Endothelial cell of umbilical vein (primary cell): ENCODE measurements around the gene EIF4E. TPM values are rescaled to one million over a fixed set of nuclear protein-coding genes. Genes with fewer than 3 reads are reported as not detected.

Experiments
- BruUV-seq: library from RNA; stranded (reverse); fragments of 400-500 nt; replicated peaks from 2 replicates; lab custom pipeline; 2021; lab: Mats Ljungman, UMichigan
- CTCF ChIA-PET: fragments of 300-600, 350-600 bp; sonication (Branson Sonifier 250); formaldehyde crosslinking; loops from one replicate; lab custom pipeline; 2021; ENCODE audit warnings: antibody characterized with exemption, inconsistent platforms; lab: Charles Lee
- POLR2A ChIA-PET: fragments of 300-600, 350-600 bp; sonication (Branson Sonifier 250); formaldehyde crosslinking; loops from one replicate; lab custom pipeline; 2021; ENCODE audit warnings: antibody characterized with exemption, inconsistent platforms; lab: Charles Lee
- DNase-seq: peaks from one replicate; pipeline ENCODE4 v3.0.0-alpha.2; 2011; ENCODE audit warnings: low read depth, low spot score
- FAIRE-seq: peaks from 2 replicates; lab custom pipeline; 2011; peaks lifted over from hg19 to GRCh38; lab: Jason Lieb, UNC
- H2AFZ ChIP-seq: 2 replicates; pipeline ENCODE4 v1.6.0; 2012; ENCODE audit warnings: low read depth, low read length, control low read depth, inconsistent platforms
- H3K27ac ChIP-seq: 2 replicates; pipeline ENCODE4 v1.5.1; 2011; ENCODE audit warnings: low read depth, mild to moderate bottlenecking, control low read depth, low read length, moderate library complexity; ENCODE audit not compliant: insufficient read depth
- H3K27me3 ChIP-seq, 2 experiments: 2 replicates each; pipeline versions ENCODE4 v1.6.0 to v1.6.1; 2011; ENCODE audit warnings: low read length in 2 of 2, mixed read lengths in 1 of 2; ENCODE audit not compliant: control insufficient read depth in 2 of 2, insufficient read depth in 2 of 2
- H3K36me3 ChIP-seq, 2 experiments: 2 replicates in 1 of 2; 3 replicates in 1 of 2; pipeline ENCODE4 v1.5.1; 2011; ENCODE audit warnings: low read length in 2 of 2, mild to moderate bottlenecking in 1 of 2, moderate library complexity in 1 of 2; ENCODE audit not compliant: control insufficient read depth in 2 of 2, insufficient read depth in 2 of 2; ENCODE audit errors: extremely low read depth in 1 of 2
- H3K4me1 ChIP-seq: 3 replicates; pipeline ENCODE4 v1.5.1; 2011; ENCODE audit warnings: mild to moderate bottlenecking, low read length; ENCODE audit not compliant: control insufficient read depth, insufficient read depth; ENCODE audit errors: extremely low read depth
- H3K4me2 ChIP-seq: 2 replicates; pipeline ENCODE4 v1.6.1; 2011; ENCODE audit warnings: low read length, control low read depth, mixed read lengths; ENCODE audit not compliant: insufficient read depth
- H3K4me3 ChIP-seq, 3 experiments: fragments of 200-600 bp in 1 of 3; sonication (generic), shearing (Covaris generic) in 1 of 3; replicated peaks in 1 of 3; 2 replicates each; pipeline ENCODE4 v1.5.1; 2011 to 2016; ENCODE audit warnings: control low read depth in 3 of 3, low read length in 3 of 3, mild to moderate bottlenecking in 2 of 3, inconsistent platforms in 1 of 3, low read depth in 1 of 3, moderate library complexity in 1 of 3; ENCODE audit not compliant: insufficient read depth in 1 of 3
- H3K79me2 ChIP-seq: 2 replicates; pipeline ENCODE4 v1.6.0; 2012; ENCODE audit warnings: low read length, inconsistent platforms; ENCODE audit not compliant: control insufficient read depth, insufficient read depth
- H3K9ac ChIP-seq: replicated peaks from 2 replicates; pipeline ENCODE3; 2011; ENCODE audit warnings: low read length, control low read depth; ENCODE audit not compliant: insufficient read depth; ENCODE audit errors: extremely low read depth
- H3K9me1 ChIP-seq: replicated peaks from 3 replicates; pipeline ENCODE4 v1.6.0; 2011; ENCODE audit warnings: mild to moderate bottlenecking, low read length; ENCODE audit not compliant: control insufficient read depth, insufficient read depth; ENCODE audit errors: extremely low read depth
- H3K9me3 ChIP-seq: replicated peaks from 2 replicates; pipeline ENCODE4 v1.5.1; 2012; ENCODE audit warnings: low read length, inconsistent platforms; ENCODE audit not compliant: control insufficient read depth, insufficient read depth
- H4K20me1 ChIP-seq: replicated peaks from 2 replicates; pipeline ENCODE3; 2011; ENCODE audit warnings: mild to moderate bottlenecking, low read length; ENCODE audit not compliant: control insufficient read depth, insufficient read depth; ENCODE audit errors: extremely low read depth
- CTCF ChIP-seq, 2 donors: IDR thresholded peaks; 1 replicate in 1 of 2; 2 replicates in 1 of 2; pipeline ENCODE4 v1.5.1; 2011; ENCODE audit warnings: low read length in 2 of 2, mild to moderate bottlenecking in 2 of 2, moderate library complexity in 2 of 2, control low read depth in 1 of 2, inconsistent platforms in 1 of 2, low read depth in 1 of 2; ENCODE audit not compliant: insufficient read depth in 1 of 2; ENCODE audit errors: extremely low read depth in 1 of 2
- EZH2 ChIP-seq: IDR thresholded peaks from 2 replicates; pipeline ENCODE4 v1.6.1; 2012; ENCODE audit warnings: borderline replicate concordance, low read depth, mild to moderate bottlenecking, moderate library complexity, low read length, inconsistent platforms; ENCODE audit not compliant: severe bottlenecking
- FOS ChIP-seq: IDR thresholded peaks from 2 replicates; pipeline ENCODE4 v1.6.1; 2011; ENCODE audit warnings: mild to moderate bottlenecking, low read length, moderate library complexity, borderline replicate concordance; ENCODE audit not compliant: insufficient read depth
- GATA2 ChIP-seq: IDR thresholded peaks from 2 replicates; pipeline ENCODE4 v1.7.0; 2011; ENCODE audit warnings: low read depth, mild to moderate bottlenecking, moderate library complexity, mixed read lengths, low read length; ENCODE audit not compliant: insufficient read length, insufficient read depth
- JUN ChIP-seq: IDR thresholded peaks from 2 replicates; pipeline ENCODE4 v1.6.1; 2011; ENCODE audit warnings: borderline replicate concordance, low read depth; ENCODE audit not compliant: insufficient read length, insufficient read depth
- MAX ChIP-seq: IDR thresholded peaks from 2 replicates; pipeline ENCODE4 v1.6.1; 2011; ENCODE audit not compliant: insufficient read depth, insufficient read length
- MYC ChIP-seq: IDR thresholded peaks from one replicate; pipeline ENCODE4 v1.6.1; 2011; ENCODE audit warnings: mild to moderate bottlenecking, low read depth, low read length
- POLR2A ChIP-seq: IDR thresholded peaks from 2 replicates; pipeline ENCODE4 v1.6.1; 2012; ENCODE audit warnings: low read depth, mild to moderate bottlenecking, control low read depth, low read length
- POLR2AphosphoS5 ChIP-seq: IDR thresholded peaks from 2 replicates; pipeline ENCODE4 v1.6.1; 2012; ENCODE audit warnings: low read depth, mild to moderate bottlenecking, control low read depth, low read length, moderate library complexity; ENCODE audit not compliant: insufficient read depth
- dilution Hi-C: fragments of 300-500 bp; cut with MboI; formaldehyde crosslinking; loops from one replicate; pipeline ENCODE4 v1.15.0; 2019; ENCODE audit warnings: low sequenced_read_pairs; ENCODE audit not compliant: extremely low pct_ligation_motif_present
- intact Hi-C: fragments of 100-400 bp; cut with micrococcal nuclease; formaldehyde crosslinking; loops from one replicate; pipeline ENCODE4 v1.10.0; 2022
- polyA plus RNA-seq, 4 experiments: library from polyadenylated mRNA; depleted of rRNA in 3 of 4; stranded (reverse) in 3 of 4; unstranded in 1 of 4; fragments of >200 nt; gene quantifications; 2 replicates each; pipeline versions ENCODE4 v1.2.1 to v1.2.3, GENCODE V29; 2011 to 2012; ENCODE audit warnings: missing spikeins in 1 of 4
- total RNA-seq: library from RNA; stranded (reverse); gene quantifications from 2 replicates; pipeline ENCODE4 v1.2.3, GENCODE V29; 2021

EIF4E gene
- total and polyA plus RNA-seq, 2 donors (not counting 3 experiments of a cell fraction or from before 2014, with no cell fraction given), result 40.3 to 107 TPM

- BruUV-seq, result no TSS peak
- Histone ChIP-seq H3K27me3 (no peaks in the 10 kb centered on the region), H3K36me3 (no peaks in the 10 kb centered on the region), H4K20me1 (no peaks in the 10 kb centered on the region), H3K9me1 (no peaks in the 10 kb centered on the region), H3K9ac (no peak overlapping the region), H3K79me2 (no peaks in the 10 kb centered on the region), H3K4me1 (no peaks in the 10 kb centered on the region), H3K27ac (no peak overlapping the region), H2AFZ (peak overlapping the region; percentile 42), H3K4me2 (no peak overlapping the region), H3K4me3 (no peak overlapping the region), H3K9me3 (no peaks in the 10 kb centered on the region)
- DNase-seq (no peak), FAIRE-seq (peak; percentile 24)
- ChIA-PET CTCF (interaction anchor here (0.8 to 1.4 kb wide), 6 partner anchors 8 to 479 kb away, joined by 3 read pairs; partner anchors contain the start of gene METAP1), POLR2A (no interaction called here)
- TF ChIP-seq EZH2 (no peak), CTCF (IDR thresholded peaks at IDR 0.05; ENCODE audit: extremely low read depth in 1 of 2, insufficient read depth in 1 of 2, low read depth in 1 of 2, low read length in 2 of 2) (no peak), MYC (no peak)
- dilution Hi-C loops (no loop called here), intact Hi-C loops (no loop called here)
Measured at GRCh38 chr4:98946359-98946758, 17.4 kb upstream of the EIF4E start.

- Histone ChIP-seq H3K27ac (no peak overlapping the region), H2AFZ (no peak overlapping the region), H3K4me2 (no peak overlapping the region), H3K4me1 (no peaks in the 10 kb centered on the region), H3K9me1 (no peaks in the 10 kb centered on the region), H3K9ac (no peak overlapping the region), H3K27me3 (no peaks in the 10 kb centered on the region), H3K9me3 (no peaks in the 10 kb centered on the region), H3K36me3 (no peaks in the 10 kb centered on the region), H3K79me2 (no peaks in the 10 kb centered on the region), H4K20me1 (no peaks in the 10 kb centered on the region), H3K4me3 (no peak overlapping the region)
- TF ChIP-seq MAX (no peak), JUN (no peak), POLR2A (no peak), POLR2AphosphoS5 (no peak), MYC (no peak), EZH2 (no peak), FOS (no peak), CTCF (IDR thresholded peaks at IDR 0.05; ENCODE audit: extremely low read depth in 1 of 2, insufficient read depth in 1 of 2, low read depth in 1 of 2, low read length in 2 of 2) (no peak), GATA2 (no peak)
- FAIRE-seq (no peak), DNase-seq (no peak)
- CTCF ChIA-PET, result interaction anchor here (0.8 to 1.1 kb wide), 3 partner anchors 9 to 478 kb away, joined by 3 read pairs; no protein-coding TSS in a partner anchor
- intact Hi-C loops (no loop called here), dilution Hi-C loops (no loop called here)
- POLR2A ChIA-PET, result no interaction called here
- BruUV-seq, result no TSS peak
Measured at GRCh38 chr4:98945297-98945850, 16.4 kb upstream of the EIF4E start.
